GM12878 (cell line): ENCODE results near the gene FLAD1. TPM values are rescaled to one million over a fixed set of nuclear protein-coding genes. Genes with fewer than 3 reads are reported as not detected.

Experiments
- CBFB ChIP-seq: IDR thresholded peaks from 2 replicates; pipeline ENCODE4 v1.6.1; 2016; ENCODE audit warnings: antibody characterized with exemption, low read depth
- CHD2 ChIP-seq: IDR thresholded peaks from 2 replicates; pipeline ENCODE4 v1.6.1; 2011; ENCODE audit warnings: low read depth, low read length, improper control_type of control experiment, borderline replicate concordance
- CREB1 ChIP-seq: IDR thresholded peaks from 2 replicates; pipeline ENCODE4 v1.6.1; 2012; ENCODE audit warnings: low read depth, mild to moderate bottlenecking, inconsistent platforms
- E2F4 ChIP-seq: IDR thresholded peaks from 2 replicates; pipeline ENCODE4 v1.6.1; 2012; ENCODE audit warnings: low read depth, low read length, improper control_type of control experiment
- MXI1 ChIP-seq: fragments of 150-350 bp; IDR thresholded peaks from 2 replicates; pipeline ENCODE4 v1.6.1; 2011; ENCODE audit warnings: low read depth, mild to moderate bottlenecking, inconsistent platforms, low read length, improper control_type of control experiment
- NKRF ChIP-seq: fragments of 450-650 bp; conservative IDR thresholded peaks from 2 replicates; pipeline ENCODE4 v1.6.1; 2017; ENCODE audit warnings: mild to moderate bottlenecking, moderate library complexity
- NR2C1 ChIP-seq: fragments of 450-650 bp; IDR thresholded peaks from 2 replicates; pipeline ENCODE4 v1.6.1; 2017; ENCODE audit warnings: antibody characterized with exemption, mild to moderate bottlenecking, moderate library complexity
- PML ChIP-seq: IDR thresholded peaks from 2 replicates; pipeline ENCODE4 v1.6.1; 2012; ENCODE audit warnings: low read length, inconsistent platforms
- RELB ChIP-seq: fragments of 450-650 bp; IDR thresholded peaks from 2 replicates; pipeline ENCODE4 v1.6.1; 2017; ENCODE audit warnings: low read depth, mild to moderate bottlenecking, moderate library complexity
- SIX5 ChIP-seq: IDR thresholded peaks from 2 replicates; pipeline ENCODE4 v1.6.1; 2011; ENCODE audit warnings: mild to moderate bottlenecking, low read depth, low read length, moderate library complexity; ENCODE audit not compliant: severe bottlenecking
- SKIL ChIP-seq: fragments of 450-650 bp; IDR thresholded peaks from 2 replicates; pipeline ENCODE4 v1.6.1; 2017; ENCODE audit warnings: mild to moderate bottlenecking, low read depth, inconsistent platforms; ENCODE audit not compliant: poor library complexity, severe bottlenecking
- SRF ChIP-seq, 2 experiments: IDR thresholded peaks; 2 replicates each; pipeline ENCODE4 v1.6.1; 2011; ENCODE audit warnings: low read depth in 2 of 2, low read length in 2 of 2, mild to moderate bottlenecking in 1 of 2, moderate library complexity in 1 of 2
- ZNF622 ChIP-seq: fragments of 450-650 bp; IDR thresholded peaks from 2 replicates; pipeline ENCODE4 v1.6.1; 2017; ENCODE audit warnings: mild to moderate bottlenecking, inconsistent platforms
- polyA plus RNA-seq, 11 experiments: library from polyadenylated mRNA; depleted of rRNA in 4 of 11; unstranded in 6 of 11; stranded (reverse) in 5 of 11; fragments of >200 nt; fragmentation: Nextera tagmentation in 4 of 11; fragmentation: Illumina TruSeq in 1 of 11; extraction: Ambion mirVana in 4 of 11; extraction: Trizol in 1 of 11; gene quantifications; 1 replicate in 1 of 11; 2 replicates in 10 of 11; pipeline versions ENCODE4 v1.2.1 to v1.2.3, GENCODE V29; 2011 to 2016; ENCODE audit warnings: inconsistent platforms in 2 of 11, missing spikeins in 2 of 11, low read depth in 1 of 11
- total RNA-seq, 4 experiments: library from RNA; depleted of rRNA in 3 of 4; stranded (reverse); fragments of >200 nt in 3 of 4; fragmentation: Illumina TruSeq in 1 of 4; extraction: Trizol in 1 of 4; gene quantifications; 2 replicates each; pipeline versions ENCODE4 v1.2.1 to v1.2.3, GENCODE V29; 2013 to 2021
- TF ChIP-seq, protein P1 (sequence below): fragments of 450-650 bp; IDR thresholded peaks from 2 replicates; pipeline ENCODE4 v1.6.1; 2017; ENCODE audit warnings: antibody characterized with exemption, mild to moderate bottlenecking, moderate library complexity
- TF ChIP-seq, protein P2 (sequence below): fragments of 150-350 bp; IDR thresholded peaks from 2 replicates; pipeline ENCODE4 v1.6.1; 2016; ENCODE audit warnings: low read depth, low read length

The FLAD1 gene
- total and polyA plus RNA-seq, 10 of the 15 experiments (the other 5 are each of a cell fraction or from before 2014, with no cell fraction given), result 22.9 to 93.4 (median 56.6) TPM

DNA sequence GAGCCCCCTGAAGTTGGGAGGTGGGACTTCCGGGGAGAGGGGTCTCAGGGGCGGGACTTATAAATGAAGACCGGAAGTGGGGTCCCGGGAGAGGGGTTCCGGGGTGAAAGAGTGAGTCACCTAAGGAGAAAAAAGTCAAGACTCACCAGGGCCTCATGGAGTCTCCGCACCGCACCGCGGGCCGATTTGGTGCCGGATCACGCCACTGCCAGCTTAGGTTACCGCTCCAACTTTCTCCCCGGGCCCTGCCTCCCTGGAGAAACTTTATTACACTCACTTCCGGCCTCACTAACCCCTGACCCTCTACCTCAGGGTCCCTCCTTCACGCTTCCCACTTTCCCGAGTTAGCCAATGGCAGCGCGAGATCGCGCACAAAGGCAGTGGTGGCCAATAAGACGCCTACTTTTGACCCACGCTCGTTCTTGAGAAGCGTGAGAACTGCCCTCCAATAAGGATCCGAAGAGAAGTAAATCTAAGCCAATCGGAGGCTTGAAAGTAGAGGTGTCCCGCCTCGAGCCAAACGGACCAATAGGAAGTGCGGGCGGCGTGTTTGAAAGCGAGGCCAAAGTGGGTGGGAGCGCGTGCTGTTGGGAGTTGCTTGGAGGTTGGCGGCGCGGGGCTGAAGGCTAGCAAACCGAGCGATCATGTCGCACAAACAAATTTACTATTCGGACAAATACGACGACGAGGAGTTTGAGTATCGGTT lies 8.9 kb upstream of the FLAD1 start, which contains the start of gene CKS1B (continued):
- TF ChIP-seq RELB, result peak; percentile 96
- TF ChIP-seq, protein P1, sequence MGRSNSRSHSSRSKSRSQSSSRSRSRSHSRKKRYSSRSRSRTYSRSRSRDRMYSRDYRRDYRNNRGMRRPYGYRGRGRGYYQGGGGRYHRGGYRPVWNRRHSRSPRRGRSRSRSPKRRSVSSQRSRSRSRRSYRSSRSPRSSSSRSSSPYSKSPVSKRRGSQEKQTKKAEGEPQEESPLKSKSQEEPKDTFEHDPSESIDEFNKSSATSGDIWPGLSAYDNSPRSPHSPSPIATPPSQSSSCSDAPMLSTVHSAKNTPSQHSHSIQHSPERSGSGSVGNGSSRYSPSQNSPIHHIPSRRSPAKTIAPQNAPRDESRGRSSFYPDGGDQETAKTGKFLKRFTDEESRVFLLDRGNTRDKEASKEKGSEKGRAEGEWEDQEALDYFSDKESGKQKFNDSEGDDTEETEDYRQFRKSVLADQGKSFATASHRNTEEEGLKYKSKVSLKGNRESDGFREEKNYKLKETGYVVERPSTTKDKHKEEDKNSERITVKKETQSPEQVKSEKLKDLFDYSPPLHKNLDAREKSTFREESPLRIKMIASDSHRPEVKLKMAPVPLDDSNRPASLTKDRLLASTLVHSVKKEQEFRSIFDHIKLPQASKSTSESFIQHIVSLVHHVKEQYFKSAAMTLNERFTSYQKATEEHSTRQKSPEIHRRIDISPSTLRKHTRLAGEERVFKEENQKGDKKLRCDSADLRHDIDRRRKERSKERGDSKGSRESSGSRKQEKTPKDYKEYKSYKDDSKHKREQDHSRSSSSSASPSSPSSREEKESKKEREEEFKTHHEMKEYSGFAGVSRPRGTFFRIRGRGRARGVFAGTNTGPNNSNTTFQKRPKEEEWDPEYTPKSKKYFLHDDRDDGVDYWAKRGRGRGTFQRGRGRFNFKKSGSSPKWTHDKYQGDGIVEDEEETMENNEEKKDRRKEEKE, result no peak
- peak; percentile 97 for TF ChIP-seq CHD2
- TF ChIP-seq, protein P2, sequence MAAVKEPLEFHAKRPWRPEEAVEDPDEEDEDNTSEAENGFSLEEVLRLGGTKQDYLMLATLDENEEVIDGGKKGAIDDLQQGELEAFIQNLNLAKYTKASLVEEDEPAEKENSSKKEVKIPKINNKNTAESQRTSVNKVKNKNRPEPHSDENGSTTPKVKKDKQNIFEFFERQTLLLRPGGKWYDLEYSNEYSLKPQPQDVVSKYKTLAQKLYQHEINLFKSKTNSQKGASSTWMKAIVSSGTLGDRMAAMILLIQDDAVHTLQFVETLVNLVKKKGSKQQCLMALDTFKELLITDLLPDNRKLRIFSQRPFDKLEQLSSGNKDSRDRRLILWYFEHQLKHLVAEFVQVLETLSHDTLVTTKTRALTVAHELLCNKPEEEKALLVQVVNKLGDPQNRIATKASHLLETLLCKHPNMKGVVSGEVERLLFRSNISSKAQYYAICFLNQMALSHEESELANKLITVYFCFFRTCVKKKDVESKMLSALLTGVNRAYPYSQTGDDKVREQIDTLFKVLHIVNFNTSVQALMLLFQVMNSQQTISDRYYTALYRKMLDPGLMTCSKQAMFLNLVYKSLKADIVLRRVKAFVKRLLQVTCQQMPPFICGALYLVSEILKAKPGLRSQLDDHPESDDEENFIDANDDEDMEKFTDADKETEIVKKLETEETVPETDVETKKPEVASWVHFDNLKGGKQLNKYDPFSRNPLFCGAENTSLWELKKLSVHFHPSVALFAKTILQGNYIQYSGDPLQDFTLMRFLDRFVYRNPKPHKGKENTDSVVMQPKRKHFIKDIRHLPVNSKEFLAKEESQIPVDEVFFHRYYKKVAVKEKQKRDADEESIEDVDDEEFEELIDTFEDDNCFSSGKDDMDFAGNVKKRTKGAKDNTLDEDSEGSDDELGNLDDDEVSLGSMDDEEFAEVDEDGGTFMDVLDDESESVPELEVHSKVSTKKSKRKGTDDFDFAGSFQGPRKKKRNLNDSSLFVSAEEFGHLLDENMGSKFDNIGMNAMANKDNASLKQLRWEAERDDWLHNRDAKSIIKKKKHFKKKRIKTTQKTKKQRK, result peak; percentile 86
- no peak for TF ChIP-seq SRF (IDR thresholded peaks at IDR 0.05; ENCODE audit: low read depth in 2 of 2, low read length in 2 of 2)
- peak; percentile 100 for TF ChIP-seq NKRF
- peak; percentile 99 for TF ChIP-seq E2F4
- no peak; the same call in 1 of the 2 replicates for TF ChIP-seq CBFB
- TF ChIP-seq CREB1, result peak; percentile 86
- TF ChIP-seq MXI1, result peak; percentile 100
- TF ChIP-seq SIX5, result peak; percentile 21
- TF ChIP-seq ZNF622, result no peak
- TF ChIP-seq SKIL, result peak; percentile 25
- peak; percentile 63; the same call in 1 of the 2 replicates for TF ChIP-seq PML
- peak; percentile 98 for TF ChIP-seq NR2C1
